DND-41 (cell line): ENCODE measurements around the gene AP3S1.
"Not testable (repeated sequence)": the region's sequence is repeated elsewhere in the genome, so short reads cannot be mapped to it uniquely, and the experiment has no call there.

Source experiments
- ATAC-seq: fragments of 200-7000 bp; cut with Tn5 transposase; 3 replicates; pipeline ENCODE4 v1.9.1; 2021; ENCODE audit warnings: low read depth; ENCODE audit not compliant: insufficient read depth
- DNase-seq: peaks from one replicate; pipeline ENCODE4 v3.0.0-alpha.2; 2020
- H2AFZ ChIP-seq: 2 replicates; pipeline ENCODE4 v1.6.0; 2012; ENCODE audit warnings: low read depth, low read length
- H3K27ac ChIP-seq: 2 replicates; pipeline ENCODE4 v1.5.1; 2012; ENCODE audit warnings: low read length, inconsistent platforms
- H3K27me3 ChIP-seq: fragments of 200-600 bp; sonication (generic); 2 replicates; pipeline ENCODE4 v1.6.0; 2012; ENCODE audit warnings: low read length, mild to moderate bottlenecking, inconsistent platforms; ENCODE audit not compliant: insufficient read depth, poor library complexity
- H3K36me3 ChIP-seq: 2 replicates; pipeline ENCODE4 v1.5.1; 2012; ENCODE audit warnings: low read length, inconsistent platforms; ENCODE audit not compliant: insufficient read depth
- H3K4me1 ChIP-seq: 2 replicates; pipeline ENCODE4 v1.5.1; 2012; ENCODE audit warnings: mild to moderate bottlenecking, low read length; ENCODE audit not compliant: insufficient read depth
- H3K4me2 ChIP-seq: 2 replicates; pipeline ENCODE4 v1.6.0; 2012; ENCODE audit warnings: mild to moderate bottlenecking, moderate library complexity, low read length, inconsistent platforms; ENCODE audit not compliant: insufficient read depth
- H3K4me3 ChIP-seq, 2 experiments: fragments of 200-600 bp in 1 of 2; shearing (Covaris generic) in 1 of 2; 2 replicates each; pipeline ENCODE4 v1.5.1; 2012 to 2016; ENCODE audit warnings: inconsistent platforms in 2 of 2, low read length in 2 of 2, mild to moderate bottlenecking in 2 of 2, low read depth in 1 of 2, moderate library complexity in 1 of 2
- H3K79me2 ChIP-seq: 2 replicates; pipeline ENCODE4 v1.6.0; 2012; ENCODE audit warnings: low read length, inconsistent platforms; ENCODE audit not compliant: insufficient read depth
- H3K9ac ChIP-seq: 2 replicates; pipeline ENCODE4 v1.6.0; 2012; ENCODE audit warnings: low read depth, mild to moderate bottlenecking, inconsistent platforms, low read length, moderate library complexity
- H3K9me3 ChIP-seq: 2 replicates; pipeline ENCODE4 v1.5.1; 2012; ENCODE audit warnings: low read length, moderate library complexity, mild to moderate bottlenecking, inconsistent platforms; ENCODE audit not compliant: insufficient read depth, severe bottlenecking
- H4K20me1 ChIP-seq: 2 replicates; pipeline ENCODE4 v1.6.0; 2012; ENCODE audit warnings: low read length; ENCODE audit not compliant: insufficient read depth
- CTCF ChIP-seq: IDR thresholded peaks from 2 replicates; pipeline ENCODE4 v1.5.1; 2012; ENCODE audit warnings: borderline replicate concordance, low read length, moderate library complexity, mild to moderate bottlenecking; ENCODE audit not compliant: poor library complexity, severe bottlenecking; ENCODE audit errors: extremely low read depth
- EZH2 ChIP-seq: IDR thresholded peaks from 3 replicates; pipeline ENCODE4 v1.6.1; 2012; ENCODE audit warnings: borderline replicate concordance, low read depth, mild to moderate bottlenecking, moderate library complexity, low read length, inconsistent platforms; ENCODE audit not compliant: severe bottlenecking

AP3S1 gene

DNA sequence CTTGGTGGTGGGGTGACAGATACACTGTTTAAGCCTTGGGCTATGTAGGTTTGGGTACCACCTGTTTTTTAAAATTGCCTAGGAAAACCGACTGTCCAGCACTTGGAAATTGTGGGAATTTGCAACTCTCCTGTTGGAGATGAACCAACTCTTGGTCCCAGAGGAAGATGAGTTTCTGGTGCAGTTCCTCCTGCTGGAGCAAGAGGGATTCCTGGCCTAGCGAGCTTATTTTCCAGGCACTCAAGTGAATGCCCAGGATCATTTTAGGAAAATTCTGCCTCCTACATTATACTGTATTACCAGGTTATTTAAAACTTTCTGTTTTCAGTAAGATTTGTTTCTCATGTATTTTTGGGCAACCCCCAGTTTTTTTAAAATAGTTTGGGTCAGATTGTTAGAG lies 33.7 kb downstream of the AP3S1 start:
- no peak overlapping the region for H3K4me2 ChIP-seq
- H3K4me1 ChIP-seq: no peaks in the 10 kb centered on the region
- no peaks in the 10 kb centered on the region for H3K27me3 ChIP-seq
- H2AFZ ChIP-seq: no peak overlapping the region
- no peaks in the 10 kb centered on the region for H3K9me3 ChIP-seq
- ATAC-seq: no peak
- H3K4me3 ChIP-seq: no peak overlapping the region
- peaks cover 2% of the 10 kb centered on the region; the same call in 1 of the 2 replicates for H3K79me2 ChIP-seq
- H3K9ac ChIP-seq: no peak overlapping the region
- TF ChIP-seq CTCF: no peak
- no peak for TF ChIP-seq EZH2
- no peak overlapping the region for H3K27ac ChIP-seq
- no peaks in the 10 kb centered on the region for H4K20me1 ChIP-seq
- H3K36me3 ChIP-seq: peaks cover 27% of the 10 kb centered on the region; the same call in 1 of the 2 replicates
- DNase-seq: no peak

GRCh38 chr5:115877342-115877741 lies 35.6 kb downstream of the AP3S1 start:
- not testable (repeated sequence) for H3K4me1 ChIP-seq, ATAC-seq, H3K27me3 ChIP-seq, H3K79me2 ChIP-seq, H4K20me1 ChIP-seq, H3K9me3 ChIP-seq, DNase-seq, H3K4me2 ChIP-seq, H3K4me3 ChIP-seq, H3K9ac ChIP-seq, H2AFZ ChIP-seq, H3K27ac ChIP-seq
- peaks cover 12% of the 10 kb centered on the region; the same call in 1 of the 2 replicates for H3K36me3 ChIP-seq

DNA sequence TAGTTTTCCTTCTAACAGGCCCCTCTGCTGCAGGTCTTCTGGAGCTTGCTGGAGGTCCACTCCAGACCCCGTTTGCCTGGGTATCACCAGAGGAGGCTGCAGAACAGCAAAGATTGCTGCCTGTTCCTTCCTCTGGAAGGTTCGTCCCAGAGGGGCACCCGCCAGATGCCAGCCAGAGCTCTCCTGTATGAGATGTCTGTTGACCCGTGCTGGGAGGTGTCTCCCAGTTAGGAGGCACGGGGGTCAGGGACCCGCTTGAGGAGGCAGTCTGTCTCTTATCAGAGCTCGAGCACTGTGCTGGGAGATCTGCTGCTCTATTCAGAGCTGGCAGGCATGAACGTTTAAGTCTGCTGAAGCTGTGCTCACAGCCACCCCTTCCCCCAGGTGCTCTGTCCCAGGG lies 40.7 kb downstream of the AP3S1 start:
- not testable (repeated sequence) for H3K9me3 ChIP-seq, H3K4me1 ChIP-seq, ATAC-seq, H3K36me3 ChIP-seq, H4K20me1 ChIP-seq, H3K9ac ChIP-seq, H3K27me3 ChIP-seq, H3K4me2 ChIP-seq, H3K27ac ChIP-seq, H3K79me2 ChIP-seq, H3K4me3 ChIP-seq, H2AFZ ChIP-seq, DNase-seq

DNA sequence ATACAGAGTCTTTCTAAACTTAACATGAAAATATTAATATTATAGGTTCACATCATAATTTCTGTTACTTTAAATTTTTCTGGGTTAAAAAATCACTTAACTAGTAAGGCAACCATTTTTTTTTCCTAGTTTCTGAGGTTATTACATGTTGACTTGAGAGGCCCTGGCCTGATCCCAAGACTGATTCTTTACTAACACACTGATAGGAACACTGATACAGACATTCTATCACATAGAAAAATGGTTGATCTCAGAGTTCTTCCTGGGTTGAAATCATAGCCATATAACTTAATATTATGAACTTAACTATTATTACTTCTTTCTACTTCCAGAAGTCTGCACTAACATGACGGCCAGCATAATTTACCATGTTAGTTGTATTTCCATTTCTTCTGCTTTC lies 43.0 kb downstream of the AP3S1 start:
- Histone ChIP-seq H2AFZ (no peak overlapping the region), H3K36me3 (peaks cover 4% of the 10 kb centered on the region; the same call in 1 of the 2 replicates), H3K27ac (no peak overlapping the region), H4K20me1 (no peaks in the 10 kb centered on the region), H3K4me2 (no peak overlapping the region), H3K9me3 (no peaks in the 10 kb centered on the region), H3K4me1 (no peaks in the 10 kb centered on the region), H3K9ac (no peak overlapping the region), H3K27me3 (no peaks in the 10 kb centered on the region), H3K4me3 (no peak overlapping the region), H3K79me2 (0 out of 2 replicates have a peak, but pooled peaks cover under 1% of the 10 kb centered on the region)
- DNase-seq (no peak), ATAC-seq (no peak)
- TF ChIP-seq CTCF: no peak
- no peak for TF ChIP-seq EZH2

- H3K36me3 ChIP-seq, H3K27me3 ChIP-seq, H4K20me1 ChIP-seq, H3K4me3 ChIP-seq, H3K9ac ChIP-seq, H3K9me3 ChIP-seq, H3K79me2 ChIP-seq, H3K27ac ChIP-seq, H3K4me2 ChIP-seq, H3K4me1 ChIP-seq, ATAC-seq, DNase-seq, H2AFZ ChIP-seq: not testable (repeated sequence)
These were observed 43.5 kb downstream of the AP3S1 start for GRCh38 chr5:115885208-115885607.
